Measurements from ENCODE around the gene CAMK2B. TPM values are rescaled to one million over a fixed set of nuclear protein-coding genes. Genes with fewer than 3 reads are reported as not detected.

The CAMK2B gene
- total RNA-seq: 0.22 and 0.43 TPM in 2 replicates

DNA sequence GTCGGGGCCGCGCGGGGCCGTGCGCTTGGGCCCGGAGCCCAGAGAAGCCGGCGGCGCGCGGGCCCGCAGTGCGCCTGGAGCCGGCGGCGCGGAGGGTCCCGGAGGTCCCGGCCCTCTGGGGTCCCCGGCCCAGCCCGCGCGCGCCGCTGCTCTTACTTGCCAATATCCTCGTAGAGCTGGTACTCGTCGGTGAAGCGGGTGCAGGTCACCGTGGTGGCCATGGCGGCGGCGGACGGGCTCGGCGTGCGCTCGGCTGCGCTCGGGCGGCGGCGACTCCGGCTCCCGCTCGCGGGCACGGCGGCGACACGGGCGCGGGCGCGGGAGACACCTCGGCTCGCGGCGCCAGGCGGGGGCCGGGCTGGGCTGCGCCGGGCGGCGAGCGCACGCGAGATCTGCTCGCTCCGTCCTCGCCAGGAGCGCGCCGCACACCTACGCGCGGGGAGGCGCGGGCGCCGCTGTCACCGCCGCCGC, at the start of gene CAMK2B:
TSS of gene CAMK2B (minus strand) at position 394 of the 471 bp plus-strand sequence. CDS start at position 221, 173 bp downstream.

DNA sequence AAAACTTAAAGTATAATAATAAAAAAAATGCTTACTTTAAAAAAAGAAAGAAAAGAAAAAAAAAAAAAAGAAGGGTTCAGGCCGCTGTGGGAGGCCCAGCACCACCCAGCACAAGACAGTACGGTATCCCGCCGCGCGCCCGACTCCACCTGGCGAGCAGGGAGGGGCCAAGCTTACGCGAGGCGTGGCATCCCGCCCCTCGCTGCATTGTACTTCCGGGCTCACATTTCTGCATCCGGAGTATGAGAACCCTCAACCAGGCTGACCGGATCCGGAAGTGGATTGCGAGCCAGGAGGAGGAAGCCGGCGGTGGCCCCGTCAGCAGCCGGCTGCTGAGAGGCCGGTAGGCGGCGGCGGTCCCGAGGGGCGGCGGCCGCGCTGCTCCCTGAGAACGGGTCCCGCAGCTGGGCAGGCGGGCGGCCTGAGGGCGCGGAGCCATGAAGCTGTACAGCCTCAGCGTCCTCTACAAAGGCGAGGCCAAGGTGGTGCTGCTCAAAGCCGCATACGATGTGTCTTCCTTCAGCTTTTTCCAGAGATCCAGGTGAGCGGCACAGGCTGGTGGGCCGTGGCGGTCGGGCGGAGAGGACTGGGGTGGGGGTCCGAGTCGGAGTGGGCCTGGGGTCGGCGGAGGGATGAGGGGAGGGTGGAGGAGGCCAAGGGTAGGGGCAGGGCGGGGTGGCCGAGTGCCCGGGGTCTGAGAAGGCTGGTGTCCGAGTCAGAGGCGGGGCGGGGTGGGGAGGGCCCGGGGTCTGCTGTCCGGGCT, 124.5 kb downstream of the CAMK2B start, which contains the start of gene YKT6:
TSS of gene YKT6 (plus strand) at position 280 of the 763 bp plus-strand sequence. CDS start at position 438, 158 bp downstream.

DNA sequence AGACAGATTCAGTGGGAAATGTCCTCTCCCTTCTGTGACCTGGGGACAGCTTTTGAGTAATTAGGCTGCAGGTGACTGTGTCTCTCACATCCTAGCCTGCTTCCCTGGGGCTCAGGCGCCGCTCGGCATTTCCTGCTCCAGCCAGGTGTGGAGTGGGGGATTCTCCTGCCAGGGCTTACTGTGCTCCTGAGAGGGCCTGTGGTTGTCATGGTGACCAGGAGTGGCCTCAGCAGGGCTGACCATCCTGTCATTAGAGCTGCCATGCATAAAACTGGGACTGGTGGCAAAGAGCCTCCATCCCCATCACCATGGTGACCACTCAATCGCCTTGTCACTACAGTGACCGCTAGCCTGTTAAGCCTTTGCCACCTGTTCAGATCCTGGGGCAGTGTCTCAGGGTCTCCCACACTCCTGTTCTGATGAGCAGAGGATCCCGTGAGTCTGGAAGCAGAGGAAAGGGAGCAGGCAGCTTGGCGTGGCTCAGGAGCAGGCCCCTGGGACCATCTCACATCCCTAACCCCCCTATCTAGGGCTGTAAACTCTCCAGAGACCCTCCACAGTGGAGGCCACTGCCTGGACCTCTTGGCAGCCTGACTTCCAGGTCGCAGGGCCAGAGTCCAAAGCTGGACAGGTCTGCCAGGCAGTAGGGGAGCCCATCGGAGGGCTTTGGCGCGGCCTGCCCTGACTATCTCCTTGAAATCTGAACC, 136.0 kb downstream of the CAMK2B start, which contains the start of gene GCK:
TSS of gene GCK (minus strand) at position 154 of the 707 bp plus-strand sequence. CDS start 486 bp downstream, outside the sequence.

Other genes with a start within 250 kb of the CAMK2B start
- gene POLM, start 243.1 kb downstream of the CAMK2B start, total RNA-seq: 10.7 and 19.9 TPM in 2 replicates
- gene AEBP1, start 221.2 kb downstream of the CAMK2B start, total RNA-seq: 41.8 and 95.6 TPM in 2 replicates
- gene POLD2, start 202.0 kb downstream of the CAMK2B start, total RNA-seq: 77.3 and 144 TPM in 2 replicates
- 0.44 TPM in 1 of 2 replicates, not detected in the other for gene MYL7, start 184.3 kb downstream of the CAMK2B start, total RNA-seq
- 0.22 TPM in 1 of 2 replicates, not detected in the other for gene GCK, start 136.2 kb downstream of the CAMK2B start, total RNA-seq
- gene YKT6, start 124.6 kb downstream of the CAMK2B start, total RNA-seq: 116 and 161 TPM in 2 replicates
- gene NUDCD3, start 165.1 kb upstream of the CAMK2B start, total RNA-seq: 54.5 and 73.7 TPM in 2 replicates
- gene NPC1L1, start 215.7 kb upstream of the CAMK2B start, total RNA-seq: under 0.01 TPM in 1 of 2 replicates, not detected in the other
- gene DDX56, start 248.3 kb upstream of the CAMK2B start, total RNA-seq: 41.4 and 88.2 TPM in 2 replicates

Measured in placental pericyte (primary cell).